ENCODE results near the gene APBB2. TPM values are rescaled to one million over a fixed set of nuclear protein-coding genes. Genes with fewer than 3 reads are reported as not detected.

The APBB2 gene
- total RNA-seq, 1 experiment from 2014 or later = 29.7 TPM

- no peak for DNase-seq (ENCODE audit: low spot score)
- in situ Hi-C loops (cut with HindIII; ENCODE audit: low sequenced_read_pairs) = no loop called here
Observed at GRCh38 chr4:40875507-40876150, 338.7 kb downstream of the APBB2 start.

- in situ Hi-C loops (cut with HindIII; ENCODE audit: low sequenced_read_pairs) = no loop called here
- no peak for DNase-seq (ENCODE audit: low spot score)
Observed at GRCh38 chr4:40874901-40875300, 339.4 kb downstream of the APBB2 start.

GRCh38 chr4:40874331-40874730, 340.0 kb downstream of the APBB2 start:
- in situ Hi-C loops (cut with HindIII; ENCODE audit: low sequenced_read_pairs) = no loop called here
- DNase-seq (ENCODE audit: low spot score) = no peak

- in situ Hi-C loops (cut with HindIII; ENCODE audit: low sequenced_read_pairs) = no loop called here
- no peak for DNase-seq (ENCODE audit: low spot score)
Observed at GRCh38 chr4:40871695-40872250, 342.6 kb downstream of the APBB2 start.

- no peak for DNase-seq (ENCODE audit: low spot score)
- in situ Hi-C loops (cut with HindIII; ENCODE audit: low sequenced_read_pairs) = no loop called here
Observed at GRCh38 chr4:40870150-40870549, 344.2 kb downstream of the APBB2 start.

GRCh38 chr4:40865696-40866095, 348.6 kb downstream of the APBB2 start:
- no peak for DNase-seq (ENCODE audit: low spot score)
- in situ Hi-C loops (cut with HindIII; ENCODE audit: low sequenced_read_pairs) = no loop called here

- in situ Hi-C loops (cut with HindIII; ENCODE audit: low sequenced_read_pairs) = no loop called here
- DNase-seq (ENCODE audit: low spot score) = no peak
Observed at GRCh38 chr4:40864531-40864930, 349.8 kb downstream of the APBB2 start.

- in situ Hi-C loops (cut with HindIII; ENCODE audit: low sequenced_read_pairs) = no loop called here
Observed at GRCh38 chr4:40858962-40859361, 355.4 kb downstream of the APBB2 start.

GRCh38 chr4:40857956-40858355, 356.4 kb downstream of the APBB2 start:
- no peak for DNase-seq (ENCODE audit: low spot score)
- in situ Hi-C loops (cut with HindIII; ENCODE audit: low sequenced_read_pairs) = no loop called here

More at GRCh38 chr4:40858962-40859361, 355.4 kb downstream of the APBB2 start:
- no peak for DNase-seq (ENCODE audit: low spot score)

GRCh38 chr4:40856840-40857362, 357.4 kb downstream of the APBB2 start:
- no peak for DNase-seq (ENCODE audit: low spot score)
- in situ Hi-C loops (cut with HindIII; ENCODE audit: low sequenced_read_pairs) = no loop called here

GRCh38 chr4:40856277-40856839, 358.0 kb downstream of the APBB2 start:
- no peak for DNase-seq (ENCODE audit: low spot score)
- in situ Hi-C loops (cut with HindIII; ENCODE audit: low sequenced_read_pairs) = no loop called here

- in situ Hi-C loops (cut with HindIII; ENCODE audit: low sequenced_read_pairs) = no loop called here
- no peak for DNase-seq (ENCODE audit: low spot score)
Observed at GRCh38 chr4:40850496-40850895, 363.8 kb downstream of the APBB2 start.

- in situ Hi-C loops (cut with HindIII; ENCODE audit: low sequenced_read_pairs) = no loop called here
Observed at GRCh38 chr4:40848940-40849339, 365.4 kb downstream of the APBB2 start.

GRCh38 chr4:40848251-40848650, 366.1 kb downstream of the APBB2 start:
- no peak for DNase-seq (ENCODE audit: low spot score)

More at GRCh38 chr4:40848940-40849339, 365.4 kb downstream of the APBB2 start:
- DNase-seq (ENCODE audit: low spot score) = peak; percentile 17

GRCh38 chr4:40846532-40846931, 367.8 kb downstream of the APBB2 start:
- peak; percentile 9 for DNase-seq (ENCODE audit: low spot score)
- in situ Hi-C loops (cut with HindIII; ENCODE audit: low sequenced_read_pairs) = no loop called here

More at GRCh38 chr4:40848251-40848650, 366.1 kb downstream of the APBB2 start:
- in situ Hi-C loops (cut with HindIII; ENCODE audit: low sequenced_read_pairs) = no loop called here

- peak; percentile 30 for DNase-seq (ENCODE audit: low spot score)
- in situ Hi-C loops (cut with HindIII; ENCODE audit: low sequenced_read_pairs) = no loop called here
Observed at GRCh38 chr4:40845154-40845835, 369.0 kb downstream of the APBB2 start.

- no peak for DNase-seq (ENCODE audit: low spot score)
Observed at GRCh38 chr4:40844261-40844660, 370.1 kb downstream of the APBB2 start.

GRCh38 chr4:40843696-40844095, 370.6 kb downstream of the APBB2 start:
- no peak for DNase-seq (ENCODE audit: low spot score)
- in situ Hi-C loops (cut with HindIII; ENCODE audit: low sequenced_read_pairs) = no loop called here

More at GRCh38 chr4:40844261-40844660, 370.1 kb downstream of the APBB2 start:
- in situ Hi-C loops (cut with HindIII; ENCODE audit: low sequenced_read_pairs) = no loop called here

GRCh38 chr4:40842725-40843423, 371.5 kb downstream of the APBB2 start:
- no peak for DNase-seq (ENCODE audit: low spot score)
- in situ Hi-C loops (cut with HindIII; ENCODE audit: low sequenced_read_pairs) = no loop called here

Measured in G401 (cell line).